HG03280 (cell line): Measurements from ENCODE around the gene PCSK1N.

Source experiments
- ATAC-seq: cut with Tn5 transposase; IDR thresholded peaks from one replicate; pipeline ENCODE4 v1.9.1; 2021; ENCODE audit warnings: mild to moderate bottlenecking, moderate library complexity; ENCODE audit not compliant: unreplicated experiment

Gene PCSK1N

DNA sequence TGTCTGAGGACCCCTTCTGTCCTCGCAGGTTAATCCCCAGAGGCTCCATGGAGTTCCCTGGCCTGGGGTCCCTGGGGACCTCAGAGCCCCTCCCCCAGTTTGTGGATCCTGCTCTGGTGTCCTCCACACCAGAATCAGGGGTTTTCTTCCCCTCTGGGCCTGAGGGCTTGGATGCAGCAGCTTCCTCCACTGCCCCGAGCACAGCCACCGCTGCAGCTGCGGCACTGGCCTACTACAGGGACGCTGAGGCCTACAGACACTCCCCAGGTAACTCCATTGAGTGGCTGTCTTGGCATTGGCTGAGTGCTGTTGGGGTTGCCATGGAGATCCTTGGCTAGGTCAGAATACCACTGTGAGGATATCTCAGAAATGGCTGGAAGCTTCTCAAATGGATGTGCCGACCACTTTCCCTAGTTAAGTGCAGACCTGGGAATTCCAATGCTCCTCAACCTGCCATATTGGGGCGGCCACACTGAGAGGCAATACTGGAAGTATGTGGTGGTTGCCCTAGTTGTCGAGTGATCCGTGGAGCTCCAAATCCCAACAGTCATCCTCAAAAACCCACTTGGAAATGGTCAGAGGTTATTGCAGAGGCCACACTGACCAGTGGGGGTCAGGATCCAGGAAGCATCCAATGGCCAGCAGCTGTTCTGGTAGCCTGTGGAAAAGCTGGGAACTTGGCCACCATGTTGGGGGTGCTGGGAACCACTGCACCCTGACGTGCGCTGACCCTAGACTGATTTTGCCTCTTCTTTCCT lies 44.2 kb downstream of the PCSK1N start:
- ATAC-seq: no peak

DNA sequence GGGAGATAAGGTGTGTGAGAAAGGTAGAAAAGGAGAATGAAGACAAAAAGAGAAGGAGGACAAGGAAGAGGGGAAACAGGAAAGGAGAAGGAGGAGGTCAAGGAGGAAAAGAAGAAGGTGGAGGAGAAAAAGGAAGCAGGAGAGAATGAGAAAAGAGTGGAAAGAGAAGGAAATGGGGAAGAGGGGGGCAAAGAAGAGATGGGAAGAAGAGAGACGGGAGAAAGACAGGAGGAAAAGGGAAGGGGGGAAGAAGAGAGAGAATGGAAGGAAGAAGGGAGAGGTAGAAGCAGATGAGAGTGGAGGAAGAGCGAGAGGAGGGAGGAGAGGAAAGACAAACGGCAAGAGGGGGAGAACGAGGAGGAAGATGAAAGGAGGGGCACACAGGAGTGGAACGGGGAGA lies 44.9 kb downstream of the PCSK1N start:
- no peak for ATAC-seq

DNA sequence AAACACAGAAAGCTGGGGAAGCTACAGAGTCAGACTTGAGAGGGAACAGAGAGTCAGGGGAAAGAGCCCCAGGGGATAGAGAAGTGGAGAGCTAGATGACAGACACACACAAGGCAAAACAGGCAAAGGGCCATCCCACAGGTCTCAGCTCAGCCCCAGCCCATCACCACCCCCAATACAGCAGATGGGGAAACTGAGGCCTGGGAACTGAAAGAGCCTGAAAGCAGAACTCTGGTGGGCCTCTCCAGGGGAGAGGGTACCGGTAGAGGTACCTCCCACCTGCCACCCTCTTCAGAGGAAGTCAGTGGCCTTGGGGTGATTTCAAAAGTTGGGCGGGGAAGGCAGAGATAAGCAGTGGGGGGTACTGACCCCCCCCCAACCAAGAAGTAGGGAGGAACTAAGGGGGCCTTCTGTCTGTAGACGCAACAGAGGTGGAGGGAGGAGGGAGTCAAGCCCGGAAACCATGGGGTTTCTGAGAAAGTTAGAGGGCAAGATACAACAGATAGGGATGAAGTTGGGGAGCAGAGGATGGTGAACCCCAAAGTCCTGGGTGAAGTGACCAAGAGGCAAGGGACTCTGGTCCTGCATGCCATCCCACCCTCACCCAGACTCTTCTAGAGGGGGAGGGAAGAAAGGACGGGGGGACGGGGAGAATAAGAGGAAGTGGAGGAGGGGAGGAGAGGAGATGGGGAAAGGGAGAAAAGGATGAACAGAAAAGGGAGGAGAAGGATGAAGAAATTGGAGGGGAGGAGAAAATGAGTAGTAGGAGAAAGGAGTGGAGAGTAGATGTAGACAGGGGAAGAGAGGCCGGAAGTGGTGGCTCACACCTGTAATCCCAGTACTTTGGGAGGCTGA lies 45.8 kb downstream of the PCSK1N start:
- ATAC-seq: no peak

DNA sequence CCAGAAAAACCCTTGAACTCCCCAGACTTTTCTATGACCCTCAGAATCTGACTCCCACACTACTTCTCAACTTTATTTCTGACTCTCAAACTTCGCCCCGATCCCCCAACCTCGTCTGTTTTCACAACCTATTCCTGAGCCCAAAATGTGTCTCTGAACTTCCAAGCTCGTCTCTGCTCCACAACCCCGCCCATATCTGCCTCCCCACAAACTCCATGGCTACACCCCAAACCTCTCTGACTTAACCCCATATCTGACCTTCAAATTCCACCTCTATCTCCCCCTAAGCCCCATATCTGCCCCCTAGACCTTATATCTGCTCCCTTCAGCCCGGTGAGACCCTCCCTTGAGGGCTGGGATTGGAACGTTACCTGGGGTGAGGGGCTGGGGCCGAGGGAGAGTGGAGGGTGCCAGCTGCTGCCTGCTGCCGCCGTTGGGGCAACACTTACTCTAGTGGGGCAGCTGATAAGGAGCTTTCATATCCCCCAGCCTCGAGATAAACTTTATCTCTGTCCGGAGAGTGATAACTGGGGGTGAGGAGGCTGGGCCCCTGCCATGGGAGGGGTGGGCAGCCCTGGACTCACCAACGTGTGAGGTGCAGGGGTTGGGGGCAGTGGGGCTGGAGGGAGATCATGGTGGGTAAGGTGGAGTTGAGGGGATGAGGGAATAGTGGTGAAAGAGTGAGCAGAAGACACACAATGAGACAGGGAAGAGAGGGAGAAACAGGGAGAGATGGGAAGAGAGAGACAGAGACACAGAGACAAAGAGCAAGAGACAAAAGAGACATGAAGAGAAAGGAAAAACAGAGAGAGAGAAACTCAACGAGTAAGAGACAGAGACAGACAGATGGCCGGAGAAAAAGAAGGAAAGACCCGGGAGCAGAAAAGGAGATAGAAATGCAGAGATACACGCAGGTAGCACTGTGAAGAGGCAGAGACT lies 47.6 kb downstream of the PCSK1N start:
- ATAC-seq: no peak

DNA sequence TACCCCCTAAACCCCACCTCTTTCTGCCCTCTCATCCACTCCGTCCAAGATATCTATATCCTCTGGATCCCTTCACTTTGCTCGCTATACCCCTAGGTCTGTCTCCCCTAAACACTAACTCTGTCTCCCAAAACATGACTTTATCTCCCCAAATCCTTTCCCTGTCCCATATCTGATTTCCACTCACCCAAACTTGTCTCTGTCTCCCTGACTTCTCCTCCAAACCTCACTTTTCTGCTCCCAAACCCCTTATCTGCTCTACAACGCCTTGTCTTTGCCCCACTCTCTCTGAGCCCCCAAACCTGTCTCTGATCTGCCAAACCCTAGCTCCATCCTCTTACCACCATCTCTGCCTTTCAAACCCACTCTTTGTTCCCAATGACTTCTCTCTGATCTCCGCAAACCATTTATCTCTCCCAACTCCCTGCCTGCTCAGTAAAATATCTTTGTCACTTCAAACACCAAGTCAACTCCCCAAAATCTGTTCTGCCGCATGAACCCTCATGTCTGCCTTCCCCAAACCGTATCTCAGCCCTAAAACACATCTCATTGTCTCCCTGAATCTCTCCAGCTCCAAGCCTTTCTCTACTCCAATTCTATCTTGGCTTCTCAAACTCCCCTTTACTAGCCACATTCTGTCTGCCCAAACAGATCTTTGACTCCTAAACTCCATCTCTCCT lies 48.4 kb downstream of the PCSK1N start:
- no peak for ATAC-seq

DNA sequence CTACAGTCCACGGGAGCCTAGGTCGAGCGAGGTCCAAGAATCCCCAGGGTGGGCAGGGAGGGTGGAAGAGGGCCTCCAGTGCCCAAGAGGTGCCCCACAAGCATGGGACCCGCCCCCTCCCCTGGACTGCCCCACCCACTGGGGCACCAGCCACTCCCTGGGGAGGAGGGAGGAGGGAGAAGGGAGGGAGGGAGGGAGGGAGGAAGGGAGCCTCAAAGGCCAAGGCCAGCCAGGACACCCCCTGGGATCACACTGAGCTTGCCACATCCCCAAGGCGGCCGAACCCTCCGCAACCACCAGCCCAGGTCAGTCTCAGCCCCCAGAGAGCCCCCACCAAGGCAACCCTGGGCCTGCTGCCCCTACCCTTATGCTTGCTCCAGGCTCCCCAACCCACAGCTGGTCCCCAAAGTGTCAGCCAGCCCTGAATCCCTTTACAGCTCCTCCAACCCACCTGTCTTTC lies 49.0 kb downstream of the PCSK1N start, which contains the start of gene GATA1:
TSS of gene GATA1 (plus strand) at position 250 of the 460 bp plus-strand sequence. CDS start 4,520 bp downstream, outside the sequence.
- ATAC-seq: no peak

DNA sequence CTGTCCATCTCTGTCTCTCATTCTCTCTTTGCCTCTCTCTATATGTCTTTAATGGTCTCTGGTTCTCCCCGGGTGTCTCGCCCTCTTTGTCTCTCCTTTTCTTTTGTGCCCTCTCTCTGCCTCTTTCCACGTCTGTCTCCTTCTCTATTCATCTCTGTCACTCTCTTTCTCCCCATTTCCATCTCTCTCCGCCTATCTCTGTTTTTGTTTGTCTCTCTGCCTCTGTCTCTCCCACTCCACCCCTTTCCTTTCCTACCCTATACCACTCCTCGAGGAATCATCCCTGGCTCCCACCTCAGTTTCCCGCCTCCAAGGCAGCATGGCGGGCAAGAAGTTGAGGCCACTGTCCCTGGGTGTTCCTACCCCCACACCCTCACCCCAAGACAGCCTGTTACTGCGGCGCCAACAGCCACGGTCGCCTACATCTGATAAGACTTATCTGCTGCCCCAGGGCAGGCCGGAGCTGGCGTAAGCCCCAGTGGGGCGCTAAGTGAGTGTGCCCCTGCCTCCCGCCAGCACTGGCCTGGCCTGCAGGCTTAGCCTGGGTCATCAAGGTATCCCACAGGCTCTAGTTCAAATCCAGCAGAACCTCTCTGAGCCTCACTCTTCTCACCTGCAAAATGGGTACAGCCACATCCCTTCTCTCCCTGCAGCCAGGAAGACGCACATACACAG lies 49.7 kb downstream of the PCSK1N start:
- no peak for ATAC-seq

DNA sequence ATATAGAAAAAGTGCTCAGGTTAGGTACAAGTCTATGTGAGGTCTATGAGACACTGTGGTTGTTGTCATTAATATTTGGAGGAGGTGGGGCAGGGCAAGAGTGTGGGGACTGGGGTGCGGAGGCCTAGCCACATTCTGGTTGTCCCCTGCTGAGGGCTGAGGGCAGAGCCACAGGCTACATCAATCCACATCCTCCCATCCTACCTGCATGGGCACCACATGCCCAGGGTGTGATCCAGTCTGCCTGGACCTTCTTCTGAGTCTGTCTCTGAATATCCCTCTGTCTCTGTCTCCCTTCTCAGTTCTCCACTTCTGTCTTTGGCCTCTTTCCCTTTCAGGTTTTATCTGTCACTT lies 50.2 kb downstream of the PCSK1N start:
- ATAC-seq: no peak

DNA sequence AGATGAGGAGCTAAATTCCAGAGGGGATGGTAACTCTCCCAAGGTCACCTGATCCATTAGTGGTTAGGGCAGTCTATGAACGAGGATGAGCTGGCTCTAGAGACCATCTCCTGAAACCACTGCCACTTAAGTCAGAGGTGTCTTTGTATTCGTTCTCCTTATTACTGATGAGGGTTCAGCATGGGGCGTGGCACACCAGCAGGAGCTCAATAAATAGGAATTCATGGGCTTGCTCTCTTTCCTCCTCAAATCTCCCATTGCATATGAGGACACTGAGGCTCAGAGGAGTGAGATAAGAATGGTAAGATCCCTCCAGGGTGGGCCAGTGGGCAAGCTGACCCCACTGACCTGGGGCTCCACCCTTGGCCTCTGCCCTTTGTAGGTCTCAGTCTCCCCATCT lies 50.7 kb downstream of the PCSK1N start:
- no peak for ATAC-seq

DNA sequence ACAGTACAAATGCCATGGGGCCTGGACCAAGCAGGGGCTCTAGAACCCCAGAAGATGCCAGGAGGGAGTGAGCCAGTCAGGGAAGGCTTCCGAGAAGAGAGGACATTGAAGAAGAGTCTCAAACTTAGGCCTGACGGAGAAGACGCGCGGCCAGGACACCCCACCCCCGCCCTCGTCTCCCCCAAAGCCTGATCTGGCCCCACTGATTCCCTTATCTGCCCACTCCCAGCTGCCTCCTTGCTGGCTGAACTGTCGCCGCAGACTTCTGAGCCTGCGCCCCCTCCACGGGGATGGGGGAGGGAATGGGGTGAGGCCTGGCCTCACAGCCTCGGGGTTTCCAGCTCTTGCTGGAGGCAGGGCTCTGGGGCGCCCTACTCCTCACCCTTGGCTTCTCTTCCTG lies 52.6 kb downstream of the PCSK1N start:
- ATAC-seq: no peak

DNA sequence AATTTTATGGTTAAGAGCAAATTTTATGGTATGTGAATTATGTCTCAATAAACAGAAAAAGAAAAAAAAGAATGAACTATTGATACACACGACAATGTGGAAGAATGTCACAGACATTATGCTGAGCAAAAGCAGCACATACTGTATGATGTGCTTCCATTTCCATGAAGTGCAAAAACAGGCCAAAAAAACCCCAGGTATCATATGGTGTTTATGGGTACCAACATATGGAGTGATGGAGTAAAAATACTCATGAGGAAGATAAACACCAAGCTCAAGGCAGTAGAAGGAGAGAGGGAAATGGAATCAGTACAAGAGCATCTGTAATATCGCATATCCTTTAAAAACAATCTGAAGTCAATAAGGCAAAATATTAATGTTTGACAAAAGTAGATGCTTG lies 53.2 kb downstream of the PCSK1N start:
- ATAC-seq: no peak

DNA sequence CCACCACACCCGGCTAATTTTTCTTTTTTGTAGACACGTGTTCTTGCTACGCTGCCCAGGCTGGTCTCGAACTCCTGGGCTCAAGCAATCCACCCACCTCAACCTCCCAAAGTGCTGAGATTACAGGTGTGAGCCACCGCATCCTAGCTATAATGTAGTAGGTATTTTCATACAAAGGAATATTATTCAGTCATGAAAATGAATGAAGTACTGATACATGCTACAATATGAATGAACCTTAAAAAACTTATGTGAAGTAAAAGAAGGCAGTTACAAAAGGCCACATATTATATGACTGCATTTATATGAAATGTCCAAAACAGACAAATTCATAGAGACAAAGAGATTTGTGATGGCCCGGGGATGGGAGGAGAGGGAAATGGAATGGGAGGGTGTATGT lies 53.7 kb downstream of the PCSK1N start:
- ATAC-seq: no peak
